GM06990 (cell line): Measurements from ENCODE around the gene HMCN2.

Source experiments
- DNase-seq: peaks from one replicate; pipeline ENCODE4 v3.0.0-alpha.2; 2011; ENCODE audit not compliant: insufficient read length; ENCODE audit errors: extremely low read depth
- H3K27me3 ChIP-seq: replicated peaks from 2 replicates; pipeline ENCODE4 v1.6.0; 2011; ENCODE audit warnings: low read length; ENCODE audit not compliant: control insufficient read depth, insufficient read depth
- H3K36me3 ChIP-seq: 2 replicates; pipeline ENCODE4 v1.5.1; 2011; ENCODE audit warnings: low read length; ENCODE audit not compliant: control insufficient read depth, insufficient read depth
- H3K4me3 ChIP-seq: replicated peaks from 2 replicates; pipeline ENCODE4 v1.5.1; 2011; ENCODE audit warnings: low read depth, mild to moderate bottlenecking, control low read depth, low read length
- TF ChIP-seq, protein P1 (sequence below): IDR thresholded peaks from 2 replicates; pipeline ENCODE4 v1.5.1; 2011; ENCODE audit warnings: low read length, control low read depth, mild to moderate bottlenecking, inconsistent platforms; ENCODE audit not compliant: insufficient read depth, poor library complexity, severe bottlenecking

HMCN2 gene

DNA sequence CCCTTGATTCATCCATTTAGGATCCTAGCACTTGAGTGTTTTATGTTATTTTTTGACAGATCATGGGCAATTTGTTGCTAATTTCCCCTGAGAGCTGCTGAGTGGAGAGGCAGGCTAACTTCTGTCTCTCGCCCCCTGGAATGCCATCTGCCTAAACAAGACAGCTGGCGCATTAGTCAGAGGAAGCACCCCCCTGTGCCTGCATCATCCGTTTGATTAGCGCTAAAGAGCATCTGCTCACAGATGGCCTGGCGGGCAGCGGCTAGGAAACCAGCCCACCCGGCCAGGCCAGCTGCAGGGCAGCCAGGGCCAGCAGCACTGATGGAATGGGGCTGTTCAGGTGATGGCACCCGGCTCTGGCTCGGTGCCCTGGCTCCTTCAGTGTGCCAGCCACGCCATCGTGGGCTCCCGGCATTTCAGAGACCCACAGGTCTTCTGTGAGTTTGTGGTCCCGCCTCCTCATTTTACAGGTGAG is 156.3 kb downstream of the HMCN2 start:
- Histone ChIP-seq H3K36me3 (no peaks in the 10 kb centered on the region), H3K4me3 (no peak overlapping the region), H3K27me3 (no peaks in the 10 kb centered on the region; the same call in 1 of the 2 replicates)
- TF ChIP-seq, protein P1, sequence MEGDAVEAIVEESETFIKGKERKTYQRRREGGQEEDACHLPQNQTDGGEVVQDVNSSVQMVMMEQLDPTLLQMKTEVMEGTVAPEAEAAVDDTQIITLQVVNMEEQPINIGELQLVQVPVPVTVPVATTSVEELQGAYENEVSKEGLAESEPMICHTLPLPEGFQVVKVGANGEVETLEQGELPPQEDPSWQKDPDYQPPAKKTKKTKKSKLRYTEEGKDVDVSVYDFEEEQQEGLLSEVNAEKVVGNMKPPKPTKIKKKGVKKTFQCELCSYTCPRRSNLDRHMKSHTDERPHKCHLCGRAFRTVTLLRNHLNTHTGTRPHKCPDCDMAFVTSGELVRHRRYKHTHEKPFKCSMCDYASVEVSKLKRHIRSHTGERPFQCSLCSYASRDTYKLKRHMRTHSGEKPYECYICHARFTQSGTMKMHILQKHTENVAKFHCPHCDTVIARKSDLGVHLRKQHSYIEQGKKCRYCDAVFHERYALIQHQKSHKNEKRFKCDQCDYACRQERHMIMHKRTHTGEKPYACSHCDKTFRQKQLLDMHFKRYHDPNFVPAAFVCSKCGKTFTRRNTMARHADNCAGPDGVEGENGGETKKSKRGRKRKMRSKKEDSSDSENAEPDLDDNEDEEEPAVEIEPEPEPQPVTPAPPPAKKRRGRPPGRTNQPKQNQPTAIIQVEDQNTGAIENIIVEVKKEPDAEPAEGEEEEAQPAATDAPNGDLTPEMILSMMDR, result no peak
- no peak for DNase-seq

DNA sequence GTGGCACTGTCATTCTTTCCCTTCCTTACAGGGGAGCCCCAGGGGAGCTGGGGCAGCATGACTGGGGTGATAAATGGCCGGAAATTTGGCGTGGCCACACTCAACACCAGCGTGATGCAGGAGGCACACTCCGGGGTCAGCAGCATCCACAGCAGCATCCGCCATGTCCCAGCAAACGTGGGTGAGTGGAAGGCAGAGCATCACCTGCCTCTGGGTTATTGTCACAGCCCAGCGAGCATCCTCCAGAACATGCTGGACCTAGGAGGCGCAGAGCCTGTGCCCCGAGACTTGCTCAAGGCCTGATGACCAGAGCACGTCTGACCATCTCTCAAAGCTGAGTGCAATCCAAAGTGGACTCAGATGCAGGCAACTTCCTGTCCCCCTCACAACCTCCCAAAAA is 157.0 kb downstream of the HMCN2 start:
- TF ChIP-seq, protein P1, result no peak
- DNase-seq, result no peak
- H3K27me3 ChIP-seq, result no peaks in the 10 kb centered on the region; the same call in none of the 2 replicates
- H3K4me3 ChIP-seq, result no peak overlapping the region
- H3K36me3 ChIP-seq, result no peaks in the 10 kb centered on the region

DNA sequence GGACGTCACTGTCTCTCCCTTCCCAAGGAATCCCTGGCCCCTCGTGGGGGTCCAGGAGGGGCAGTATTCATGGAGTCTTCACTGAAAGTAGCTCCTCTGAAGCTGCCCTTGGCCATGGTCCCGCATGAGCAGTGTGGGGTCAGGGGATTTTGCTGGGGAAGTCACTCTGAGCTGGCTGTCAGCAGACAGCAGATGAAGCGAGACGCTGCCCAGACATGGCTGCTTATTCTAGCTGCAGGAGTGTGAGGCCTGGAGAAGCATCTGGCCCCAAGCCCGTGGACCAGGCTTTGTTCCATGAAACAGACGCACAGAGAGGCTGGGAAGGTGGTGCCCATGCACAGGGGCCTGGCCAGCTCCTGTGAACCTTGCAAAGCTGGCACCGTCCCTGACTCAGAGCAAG is 157.7 kb downstream of the HMCN2 start:
- H3K4me3 ChIP-seq, result no peak overlapping the region
- H3K36me3 ChIP-seq, result no peaks in the 10 kb centered on the region
- no peaks in the 10 kb centered on the region; the same call in none of the 2 replicates for H3K27me3 ChIP-seq
- TF ChIP-seq, protein P1, result no peak
- DNase-seq, result no peak

DNA sequence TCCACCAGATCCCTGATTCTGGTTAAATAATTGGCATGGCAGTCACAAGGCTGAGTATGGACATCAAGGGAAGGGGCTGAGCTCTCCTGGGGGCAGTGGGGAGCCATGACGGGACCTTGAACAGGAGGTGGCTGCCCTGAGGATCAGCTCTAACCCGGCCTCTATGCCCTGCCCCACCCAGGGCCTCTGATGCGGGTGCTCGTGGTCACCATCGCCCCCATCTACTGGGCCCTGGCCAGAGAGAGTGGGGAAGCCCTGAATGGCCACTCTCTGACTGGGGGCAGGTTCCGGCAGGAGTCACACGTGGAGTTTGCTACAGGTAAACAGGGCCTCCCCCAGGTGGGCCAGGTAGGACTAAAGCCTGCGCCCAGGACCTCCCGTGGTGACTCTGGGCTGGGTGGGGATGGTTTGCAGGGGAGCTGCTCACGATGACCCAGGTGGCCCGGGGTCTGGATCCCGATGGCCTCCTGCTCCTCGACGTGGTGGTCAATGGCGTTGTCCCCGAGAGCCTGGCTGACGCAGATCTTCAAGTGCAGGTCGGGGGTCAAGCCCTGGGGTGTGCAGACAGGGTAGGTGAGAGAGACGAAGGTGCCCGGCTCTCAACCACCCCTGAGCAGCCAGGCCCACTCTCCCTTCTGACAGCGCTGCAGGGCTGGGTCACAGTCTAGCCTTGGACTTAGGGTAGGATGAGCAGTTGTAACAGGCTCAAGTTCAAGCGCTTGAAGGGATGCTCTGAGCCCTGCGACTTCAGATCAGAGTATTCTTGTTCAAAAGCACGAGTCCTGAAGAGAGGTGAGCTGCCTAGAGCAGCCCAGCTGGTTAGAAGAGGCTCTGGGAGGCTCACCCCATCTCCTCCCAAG is 159.3 kb downstream of the HMCN2 start:
- H3K36me3 ChIP-seq, result no peaks in the 10 kb centered on the region
- no peak for DNase-seq
- H3K27me3 ChIP-seq, result no peaks in the 10 kb centered on the region; the same call in none of the 2 replicates
- H3K4me3 ChIP-seq, result no peak overlapping the region
- TF ChIP-seq, protein P1, result no peak

DNA sequence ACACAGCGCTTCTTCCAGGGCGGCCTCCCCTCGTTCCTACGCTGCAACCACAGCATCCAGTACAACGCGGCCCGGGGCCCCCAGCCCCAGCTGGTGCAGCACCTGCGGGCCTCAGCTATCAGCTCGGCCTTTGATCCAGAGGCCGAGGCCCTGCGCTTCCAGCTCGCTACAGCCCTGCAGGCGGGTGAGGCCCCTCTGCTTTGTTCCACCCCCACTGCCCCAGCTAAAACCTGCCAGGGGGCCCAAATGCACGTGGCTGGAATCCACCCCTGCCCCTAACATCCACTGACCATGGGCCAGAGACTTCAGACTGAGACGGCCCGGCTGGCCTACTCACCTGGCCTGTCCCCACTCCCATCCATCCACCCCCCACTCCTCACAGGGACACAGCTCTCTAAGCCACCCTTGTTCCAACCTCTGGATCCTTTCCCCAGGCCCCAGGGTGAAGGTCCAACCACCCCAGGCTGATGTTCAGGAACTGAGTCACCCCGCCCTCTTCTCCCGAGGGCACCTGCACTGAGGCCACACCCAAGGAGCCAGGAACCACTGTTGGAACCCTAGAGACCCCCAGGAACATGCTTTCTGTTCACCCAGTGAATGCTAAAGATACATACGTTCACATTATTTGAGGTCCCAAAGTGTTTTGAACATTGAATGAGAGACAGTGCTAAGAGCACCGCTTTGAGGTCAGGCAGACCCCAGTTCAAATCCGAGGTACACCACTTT is 160.3 kb downstream of the HMCN2 start:
- H3K4me3 ChIP-seq, result no peak overlapping the region
- H3K27me3 ChIP-seq, result no peaks in the 10 kb centered on the region; the same call in none of the 2 replicates
- TF ChIP-seq, protein P1, result no peak
- no peak for DNase-seq
- no peaks in the 10 kb centered on the region for H3K36me3 ChIP-seq
